Left colon (tissue), 2 donors: Measurements from ENCODE around the gene POU6F1. TPM values are rescaled to one million over a fixed set of nuclear protein-coding genes. Genes with fewer than 3 reads are reported as not detected.
A peak's percentile ranks its signal among the peaks of the same experiment; 100 is the strongest.
"Not testable (repeated sequence)": the region's sequence is repeated elsewhere in the genome, so short reads cannot be mapped to it uniquely, and the experiment has no call there.

ENCODE experiments used
- ATAC-seq: fragments of 200-7000 bp; cut with Tn5 transposase; one replicate; pipeline ENCODE4 v1.9.1; 2020; ENCODE audit warnings: mild to moderate bottlenecking, moderate library complexity
- DNase-seq, 2 donors: peaks; one replicate each; pipeline ENCODE4 v3.0.0-alpha.2; 2020
- intact Hi-C, 2 donors: fragments of 100-400 bp; cut with DNase I in 1 of 2; cut with micrococcal nuclease in 1 of 2; formaldehyde crosslinking; loops; one replicate each; pipeline versions ENCODE4 v1.11.2 to v1.14.0; 2022; cut with DNase I, micrococcal nuclease
- total RNA-seq, 2 donors: library from RNA; stranded (reverse); fragmentation: NEBNext Ultra II Directional; extraction: Animal tissue kit (Norgen Biotek cat#: 25700); gene quantifications; one replicate each; pipeline ENCODE4 v1.2.1, GENCODE V29; 2021
- donor health status: DM: no; HTN: no; CAD: no.
- donor health status: DM: yes; HTN: yes; CAD: no.

POU6F1 gene
- total RNA-seq, 2 donors from 2014 or later, result 6.3 to 6.9 TPM

- DNase-seq (no peak), ATAC-seq (no peak)
- intact Hi-C loops, result no loop called here
Measured at GRCh38 chr12:51234530-51234929, 16.7 kb upstream of the POU6F1 start.

GRCh38 chr12:51232642-51233041 lies 14.8 kb upstream of the POU6F1 start:
- intact Hi-C loops, result no loop called here
- DNase-seq (no peak), ATAC-seq (no peak)

- DNase-seq (no peak), ATAC-seq (no peak)
- intact Hi-C loops, result no loop called here
Measured at GRCh38 chr12:51229116-51229809, 11.4 kb upstream of the POU6F1 start.

GRCh38 chr12:51227962-51228361 lies 10.1 kb upstream of the POU6F1 start:
- intact Hi-C loops, result no loop called here
- DNase-seq, result no peak

GRCh38 chr12:51227112-51227511 lies 9.2 kb upstream of the POU6F1 start:
- intact Hi-C loops, ATAC-seq, DNase-seq: not testable (repeated sequence)

More at GRCh38 chr12:51227962-51228361, 10.1 kb upstream of the POU6F1 start:
- no peak for ATAC-seq

- no peak for ATAC-seq
- intact Hi-C loops, result no loop called here
- no peak for DNase-seq
Measured at GRCh38 chr12:51225771-51226170, 7.9 kb upstream of the POU6F1 start.

- no peak for DNase-seq
- intact Hi-C loops, result no loop called here
- ATAC-seq, result no peak
Measured at GRCh38 chr12:51225234-51225633, 7.4 kb upstream of the POU6F1 start.

- DNase-seq, result no peak
- intact Hi-C loops, result no loop called here
Measured at GRCh38 chr12:51224625-51225024, 6.8 kb upstream of the POU6F1 start.

GRCh38 chr12:51222461-51222860 lies 4.6 kb upstream of the POU6F1 start:
- intact Hi-C loops, result no loop called here
- no peak for DNase-seq

More at GRCh38 chr12:51224625-51225024, 6.8 kb upstream of the POU6F1 start:
- no peak for ATAC-seq

GRCh38 chr12:51219857-51220256 lies 2.0 kb upstream of the POU6F1 start:
- intact Hi-C loops, ATAC-seq, DNase-seq: not testable (repeated sequence)

More at GRCh38 chr12:51222461-51222860, 4.6 kb upstream of the POU6F1 start:
- no peak for ATAC-seq

- intact Hi-C loops, result no loop called here
- DNase-seq (no peak), ATAC-seq (peak; percentile 12)
Measured at GRCh38 chr12:51219322-51219721, 1.5 kb upstream of the POU6F1 start.

GRCh38 chr12:51218607-51219161 lies 822 bp upstream of the POU6F1 start:
- ATAC-seq, result peak; percentile 50
- DNase-seq, result peak; percentile 32 to 38
- intact Hi-C loops, result no loop called here

- intact Hi-C loops, result no loop called here
- DNase-seq (peak; percentile 61 to 74), ATAC-seq (peak; percentile 46)
Measured at GRCh38 chr12:51217133-51217967, 512 bp downstream of the POU6F1 start.

GRCh38 chr12:51216642-51217041 lies 1.2 kb downstream of the POU6F1 start:
- DNase-seq (no peak), ATAC-seq (no peak)
- intact Hi-C loops, result no loop called here

GRCh38 chr12:51214895-51215294 lies 3.0 kb downstream of the POU6F1 start:
- ATAC-seq (no peak), DNase-seq (no peak)
- intact Hi-C loops, result no loop called here

GRCh38 chr12:51210690-51211395 lies 7.0 kb downstream of the POU6F1 start:
- no peak for ATAC-seq
- intact Hi-C loops, result no loop called here

GRCh38 chr12:51209259-51209658 lies 8.6 kb downstream of the POU6F1 start:
- DNase-seq (no peak), ATAC-seq (no peak)
- intact Hi-C loops, result no loop called here

More at GRCh38 chr12:51210690-51211395, 7.0 kb downstream of the POU6F1 start:
- DNase-seq, result no peak

GRCh38 chr12:51208016-51208660 lies 9.7 kb downstream of the POU6F1 start:
- DNase-seq (no peak), ATAC-seq (no peak)
- intact Hi-C loops, result no loop called here

GRCh38 chr12:51205350-51205749 lies 12.5 kb downstream of the POU6F1 start:
- intact Hi-C loops, result no loop called here
- no peak for ATAC-seq
- no peak for DNase-seq
